ENCODE results near the gene EPHB2.

The EPHB2 gene

GRCh38 chr1:22818061-22818770 is 107.6 kb downstream of the EPHB2 start:
- Histone ChIP-seq H3K4me2 (ENCODE audit: low read length) (no peak overlapping the region), H3K4me3 (ENCODE audit: low read length) (no peak overlapping the region), H3K9me3 (replicated peaks; ENCODE audit: low read length) (no peaks in the 10 kb centered on the region), H3K27me3 (ENCODE audit: control insufficient read depth, insufficient read depth, low read length) (no peaks in the 10 kb centered on the region), H3K9ac (ENCODE audit: low read depth, low read length) (no peak overlapping the region), H3K4me1 (ENCODE audit: control insufficient read depth, insufficient read depth, low read length) (no peaks in the 10 kb centered on the region), H3K36me3 (ENCODE audit: insufficient read depth, low read length) (no peaks in the 10 kb centered on the region)

- Histone ChIP-seq H3K36me3 (ENCODE audit: insufficient read depth, low read length) (no peaks in the 10 kb centered on the region), H3K9ac (ENCODE audit: low read depth, low read length) (no peak overlapping the region), H3K9me3 (replicated peaks; ENCODE audit: low read length) (no peaks in the 10 kb centered on the region), H3K4me1 (ENCODE audit: control insufficient read depth, insufficient read depth, low read length) (no peaks in the 10 kb centered on the region), H3K4me2 (ENCODE audit: low read length) (no peak overlapping the region), H3K27me3 (ENCODE audit: control insufficient read depth, insufficient read depth, low read length) (no peaks in the 10 kb centered on the region), H3K4me3 (ENCODE audit: low read length) (no peak overlapping the region)
Measured at GRCh38 chr1:22819361-22819760, 108.7 kb downstream of the EPHB2 start.

GRCh38 chr1:22821027-22821426 is 110.4 kb downstream of the EPHB2 start:
- Histone ChIP-seq H3K9me3 (replicated peaks; ENCODE audit: low read length) (no peaks in the 10 kb centered on the region), H3K36me3 (ENCODE audit: insufficient read depth, low read length) (no peaks in the 10 kb centered on the region), H3K27me3 (ENCODE audit: control insufficient read depth, insufficient read depth, low read length) (no peaks in the 10 kb centered on the region)

GRCh38 chr1:22822371-22822770 is 111.7 kb downstream of the EPHB2 start:
- Histone ChIP-seq H3K9me3 (replicated peaks; ENCODE audit: low read length) (no peaks in the 10 kb centered on the region), H3K4me3 (ENCODE audit: low read length) (no peak overlapping the region), H3K9ac (ENCODE audit: low read depth, low read length) (no peak overlapping the region), H3K27me3 (ENCODE audit: control insufficient read depth, insufficient read depth, low read length) (no peaks in the 10 kb centered on the region), H3K4me1 (ENCODE audit: control insufficient read depth, insufficient read depth, low read length) (peaks cover 8% of the 10 kb centered on the region), H3K36me3 (ENCODE audit: insufficient read depth, low read length) (no peaks in the 10 kb centered on the region), H3K4me2 (ENCODE audit: low read length) (no peak overlapping the region)

More at GRCh38 chr1:22821027-22821426, 110.4 kb downstream of the EPHB2 start:
- no peak overlapping the region for H3K9ac ChIP-seq (ENCODE audit: low read depth, low read length)
- no peaks in the 10 kb centered on the region for H3K4me1 ChIP-seq (ENCODE audit: control insufficient read depth, insufficient read depth, low read length)
- H3K4me2 ChIP-seq (ENCODE audit: low read length): no peak overlapping the region
- H3K4me3 ChIP-seq (ENCODE audit: low read length): no peak overlapping the region

GRCh38 chr1:22824466-22824865 is 113.8 kb downstream of the EPHB2 start:
- Histone ChIP-seq H3K36me3 (ENCODE audit: insufficient read depth, low read length) (no peaks in the 10 kb centered on the region), H3K9ac (ENCODE audit: low read depth, low read length) (no peak overlapping the region), H3K4me2 (ENCODE audit: low read length) (no peak overlapping the region), H3K9me3 (replicated peaks; ENCODE audit: low read length) (no peaks in the 10 kb centered on the region), H3K27me3 (ENCODE audit: control insufficient read depth, insufficient read depth, low read length) (no peaks in the 10 kb centered on the region), H3K4me1 (ENCODE audit: control insufficient read depth, insufficient read depth, low read length) (peaks cover 8% of the 10 kb centered on the region), H3K4me3 (ENCODE audit: low read length) (no peak overlapping the region)

GRCh38 chr1:22824975-22825374 is 114.3 kb downstream of the EPHB2 start:
- no peaks in the 10 kb centered on the region for H3K9me3 ChIP-seq (replicated peaks; ENCODE audit: low read length)
- no peaks in the 10 kb centered on the region for H3K36me3 ChIP-seq (ENCODE audit: insufficient read depth, low read length)
- H3K9ac ChIP-seq (ENCODE audit: low read depth, low read length): no peak overlapping the region
- no peak overlapping the region for H3K4me2 ChIP-seq (ENCODE audit: low read length)
- no peaks in the 10 kb centered on the region for H3K27me3 ChIP-seq (ENCODE audit: control insufficient read depth, insufficient read depth, low read length)
- H3K4me3 ChIP-seq (ENCODE audit: low read length): no peak overlapping the region
- peaks cover 8% of the 10 kb centered on the region for H3K4me1 ChIP-seq (ENCODE audit: control insufficient read depth, insufficient read depth, low read length)

- H3K4me1 ChIP-seq (ENCODE audit: control insufficient read depth, insufficient read depth, low read length): peaks cover 8% of the 10 kb centered on the region
- no peak overlapping the region for H3K4me3 ChIP-seq (ENCODE audit: low read length)
- H3K9ac ChIP-seq (ENCODE audit: low read depth, low read length): no peak overlapping the region
- H3K36me3 ChIP-seq (ENCODE audit: insufficient read depth, low read length): no peaks in the 10 kb centered on the region
- H3K27me3 ChIP-seq (ENCODE audit: control insufficient read depth, insufficient read depth, low read length): no peaks in the 10 kb centered on the region
- H3K4me2 ChIP-seq (ENCODE audit: low read length): no peak overlapping the region
- no peaks in the 10 kb centered on the region for H3K9me3 ChIP-seq (replicated peaks; ENCODE audit: low read length)
Measured at GRCh38 chr1:22825486-22826189, 115.0 kb downstream of the EPHB2 start.

- Histone ChIP-seq H3K4me3 (ENCODE audit: low read length) (no peak overlapping the region), H3K4me1 (ENCODE audit: control insufficient read depth, insufficient read depth, low read length) (peaks cover 14% of the 10 kb centered on the region), H3K9me3 (replicated peaks; ENCODE audit: low read length) (no peaks in the 10 kb centered on the region), H3K4me2 (ENCODE audit: low read length) (no peak overlapping the region), H3K9ac (ENCODE audit: low read depth, low read length) (no peak overlapping the region), H3K36me3 (ENCODE audit: insufficient read depth, low read length) (no peaks in the 10 kb centered on the region), H3K27me3 (ENCODE audit: control insufficient read depth, insufficient read depth, low read length) (no peaks in the 10 kb centered on the region)
Measured at GRCh38 chr1:22826604-22827580, 116.3 kb downstream of the EPHB2 start.

GRCh38 chr1:22827666-22828483 is 117.2 kb downstream of the EPHB2 start:
- no peak overlapping the region for H3K4me3 ChIP-seq (ENCODE audit: low read length)
- no peak overlapping the region for H3K9ac ChIP-seq (ENCODE audit: low read depth, low read length)
- no peaks in the 10 kb centered on the region for H3K9me3 ChIP-seq (replicated peaks; ENCODE audit: low read length)
- H3K4me1 ChIP-seq (ENCODE audit: control insufficient read depth, insufficient read depth, low read length): peaks cover 22% of the 10 kb centered on the region
- H3K36me3 ChIP-seq (ENCODE audit: insufficient read depth, low read length): no peaks in the 10 kb centered on the region
- no peak overlapping the region for H3K4me2 ChIP-seq (ENCODE audit: low read length)
- no peaks in the 10 kb centered on the region for H3K27me3 ChIP-seq (ENCODE audit: control insufficient read depth, insufficient read depth, low read length)

GRCh38 chr1:22828484-22829308 is 118.1 kb downstream of the EPHB2 start:
- H3K4me2 ChIP-seq (ENCODE audit: low read length): no peak overlapping the region
- no peaks in the 10 kb centered on the region for H3K36me3 ChIP-seq (ENCODE audit: insufficient read depth, low read length)
- no peak overlapping the region for H3K4me3 ChIP-seq (ENCODE audit: low read length)
- H3K4me1 ChIP-seq (ENCODE audit: control insufficient read depth, insufficient read depth, low read length): peaks cover 23% of the 10 kb centered on the region
- H3K9me3 ChIP-seq (replicated peaks; ENCODE audit: low read length): no peaks in the 10 kb centered on the region
- no peak overlapping the region for H3K9ac ChIP-seq (ENCODE audit: low read depth, low read length)
- no peaks in the 10 kb centered on the region for H3K27me3 ChIP-seq (ENCODE audit: control insufficient read depth, insufficient read depth, low read length)
